K562 (cell line): ENCODE results near the gene DCAF4L1. TPM values are rescaled to one million over a fixed set of nuclear protein-coding genes. Genes with fewer than 3 reads are reported as not detected.

ENCODE experiments used
- ARNT ChIP-seq, 2 experiments: fragments of 450-650 bp; IDR thresholded peaks; 2 replicates each; pipeline ENCODE4 v1.6.1; 2016; ENCODE audit warnings: mild to moderate bottlenecking in 1 of 2
- CBX3 ChIP-seq, 2 experiments: IDR thresholded peaks; 1 replicate in 1 of 2; 2 replicates in 1 of 2; pipeline ENCODE4 v1.6.1; 2012; ENCODE audit warnings: inconsistent platforms in 2 of 2, low read length in 2 of 2, borderline replicate concordance in 1 of 2, control low read depth in 1 of 2
- CREB3 ChIP-seq: fragments of 450-650 bp; conservative IDR thresholded peaks from 2 replicates; pipeline ENCODE4 v1.6.1; 2016; ENCODE audit warnings: missing genetic modification characterization, low read depth, mild to moderate bottlenecking, missing compliant biosample characterization, moderate library complexity
- IRF1 ChIP-seq: sonication (generic); formaldehyde crosslinking; IDR thresholded peaks from 2 replicates; pipeline ENCODE4 v1.8.0; 2022; ENCODE audit warnings: missing genetic modification reagents, mild to moderate bottlenecking, borderline replicate concordance
- JUND ChIP-seq, 2 experiments: IDR thresholded peaks; 2 replicates in 1 of 2; 3 replicates in 1 of 2; pipeline ENCODE4 v1.6.1; 2011; ENCODE audit warnings: borderline replicate concordance in 2 of 2, low read depth in 2 of 2, low read length in 2 of 2, improper control_type of control experiment in 1 of 2, missing biosample characterization in 1 of 2, missing genetic modification characterization in 1 of 2, missing genetic modification reagents in 1 of 2
- KLF13 ChIP-seq: fragments of 450-650 bp; IDR thresholded peaks from 2 replicates; pipeline ENCODE4 v1.6.1; 2016; ENCODE audit warnings: missing genetic modification characterization, low read depth, mild to moderate bottlenecking, missing compliant biosample characterization, moderate library complexity, borderline replicate concordance
- NCOA4 ChIP-seq: fragments of 450-650 bp; IDR thresholded peaks from 2 replicates; pipeline ENCODE4 v1.6.1; 2018; ENCODE audit warnings: mild to moderate bottlenecking; ENCODE audit not compliant: partially characterized antibody
- OTX1 ChIP-seq: fragments of 450-650 bp; formaldehyde crosslinking; IDR thresholded peaks from 2 replicates; pipeline ENCODE4 v1.4.0; 2022; ENCODE audit warnings: mild to moderate bottlenecking
- PHF8 ChIP-seq: fragments of 200-600 bp; sonication (generic); IDR thresholded peaks from 2 replicates; pipeline ENCODE4 v1.6.1; 2012; ENCODE audit warnings: mixed run types, mild to moderate bottlenecking, inconsistent platforms, low read length, moderate library complexity, borderline replicate concordance
- RBM14 ChIP-seq: fragments of 200-400 bp; formaldehyde crosslinking; IDR thresholded peaks from 2 replicates; pipeline ENCODE4 v1.6.1; 2018; ENCODE audit warnings: low read depth, mild to moderate bottlenecking, low read length, moderate library complexity, borderline replicate concordance; ENCODE audit not compliant: insufficient read depth
- SMARCA5 ChIP-seq: fragments of 450-650 bp; IDR thresholded peaks from 2 replicates; pipeline ENCODE4 v1.6.1; 2016
- XRCC3 ChIP-seq: fragments of 450-650 bp; IDR thresholded peaks from 2 replicates; pipeline ENCODE4 v1.6.1; 2017; ENCODE audit warnings: mild to moderate bottlenecking, moderate library complexity
- ZBTB5 ChIP-seq: fragments of 450-650 bp; IDR thresholded peaks from 2 replicates; pipeline ENCODE4 v1.6.1; 2017; ENCODE audit warnings: antibody characterized with exemption
- ZNF449 ChIP-seq: fragments of 250-450 bp; sonication (Bioruptor Pico); IDR thresholded peaks from 2 replicates; pipeline ENCODE4 v1.8.0; 2022; ENCODE audit warnings: moderate library complexity, mild to moderate bottlenecking, inconsistent platforms
- ZNF592 ChIP-seq: fragments of 450-650 bp; IDR thresholded peaks from 2 replicates; pipeline ENCODE4 v1.6.1; 2017; ENCODE audit warnings: antibody characterized with exemption, mild to moderate bottlenecking
- polyA plus RNA-seq, 8 experiments: library from polyadenylated mRNA; depleted of rRNA in 4 of 8; stranded (reverse) in 5 of 8; unstranded in 3 of 8; fragments of >200 nt; fragmentation: Nextera tagmentation in 2 of 8; fragmentation: Illumina TruSeq in 1 of 8; extraction: Ambion mirVana in 2 of 8; extraction: Trizol in 1 of 8; gene quantifications; 2 replicates each; pipeline versions ENCODE4 v1.2.1 to v1.2.3, GENCODE V29; 2011 to 2014; ENCODE audit warnings: inconsistent platforms in 1 of 8, missing spikeins in 1 of 8
- total RNA-seq, 7 experiments: library from RNA; depleted of rRNA in 6 of 7; stranded (reverse); fragments of >200 nt in 6 of 7; fragmentation: Illumina TruSeq in 2 of 7; extraction: Trizol in 2 of 7; gene quantifications; 2 replicates each; pipeline versions ENCODE4 v1.2.1 to v1.2.3, GENCODE V29; 2011 to 2021; ENCODE audit warnings: low replicate concordance in 1 of 7

The DCAF4L1 gene
- total and polyA plus RNA-seq, 9 of the 15 experiments (the other 6 are each of a cell fraction or from before 2014, with no cell fraction given) = 0.17 to 0.64 (median 0.36) TPM

- TF ChIP-seq SMARCA5 = no peak
- no peak for TF ChIP-seq NCOA4
- no peak for TF ChIP-seq ZNF592
- TF ChIP-seq ARNT (IDR thresholded peaks at IDR 0.05) = no peak
- TF ChIP-seq XRCC3 = no peak
- TF ChIP-seq ZBTB5 = no peak
- no peak for TF ChIP-seq RBM14
- TF ChIP-seq OTX1 (CRISPR knock-in tag) = 0 out of 2 replicates have a peak, but pooled peaks have one; percentile 6
- TF ChIP-seq CBX3 (IDR thresholded peaks at IDR 0.05; ENCODE audit: borderline replicate concordance in 1 of 2, low read length in 2 of 2) = peak in 1 of 2 experiments; percentile 52; a peak in 1 of 3 replicates
- no peak for TF ChIP-seq ZNF449 (CRISPR knock-in tag)
- no peak for TF ChIP-seq KLF13 (tag)
- no peak for TF ChIP-seq IRF1 (CRISPR knock-in tag)
- TF ChIP-seq CREB3 (tag) = no peak
- peak; percentile 68; the same call in 1 of the 2 replicates for TF ChIP-seq JUND (IDR thresholded peaks at IDR 0.05; ENCODE audit: borderline replicate concordance, low read depth, low read length)
- TF ChIP-seq JUND (tag; IDR thresholded peaks at IDR 0.05; ENCODE audit: borderline replicate concordance, low read depth, low read length) = peak; percentile 40; the same call in 1 of the 3 replicates
- peak; percentile 95; the same call in 1 of the 2 replicates for TF ChIP-seq PHF8
Measured at GRCh38 chr4:41990365-41991111, 9.0 kb downstream of the DCAF4L1 start, which contains the start of gene SLC30A9 (continued).
